Nephron (organoid): ENCODE results near the gene ZNF140.

ENCODE experiments used
- H3K27ac Mint-ChIP-seq, 3 experiments: 2 replicates each; pipeline ENCODE4 v1.8.0; 2020; ENCODE audit warnings: mixed read lengths in 3 of 3, mild to moderate bottlenecking in 2 of 3, moderate library complexity in 1 of 3
- H3K27me3 Mint-ChIP-seq: 2 replicates; pipeline ENCODE4 v1.8.0; 2021; ENCODE audit warnings: low read depth, mild to moderate bottlenecking, moderate library complexity, mixed read lengths
- H3K36me3 Mint-ChIP-seq: 2 replicates; pipeline ENCODE4 v1.8.0; 2020; ENCODE audit warnings: low read depth, mixed read lengths
- H3K4me1 Mint-ChIP-seq: 2 replicates; pipeline ENCODE4 v1.8.0; 2020; ENCODE audit warnings: mixed read lengths
- H3K4me3 Mint-ChIP-seq, 3 experiments: 2 replicates each; pipeline ENCODE4 v1.8.0; 2020; ENCODE audit warnings: mild to moderate bottlenecking in 3 of 3, mixed read lengths in 3 of 3, moderate library complexity in 2 of 3
- H3K9me3 Mint-ChIP-seq: 2 replicates; pipeline ENCODE4 v1.8.0; 2020; ENCODE audit warnings: mixed read lengths
- TF ChIP-seq, protein P1 (sequence below), 3 experiments: fragments of 200-600 bp; sonication (generic); IDR thresholded peaks; one replicate each; pipeline ENCODE4 v1.5.0; 2021; ENCODE audit warnings: antibody characterized with exemption in 3 of 3; ENCODE audit not compliant: unreplicated experiment in 3 of 3

ZNF140 gene

DNA sequence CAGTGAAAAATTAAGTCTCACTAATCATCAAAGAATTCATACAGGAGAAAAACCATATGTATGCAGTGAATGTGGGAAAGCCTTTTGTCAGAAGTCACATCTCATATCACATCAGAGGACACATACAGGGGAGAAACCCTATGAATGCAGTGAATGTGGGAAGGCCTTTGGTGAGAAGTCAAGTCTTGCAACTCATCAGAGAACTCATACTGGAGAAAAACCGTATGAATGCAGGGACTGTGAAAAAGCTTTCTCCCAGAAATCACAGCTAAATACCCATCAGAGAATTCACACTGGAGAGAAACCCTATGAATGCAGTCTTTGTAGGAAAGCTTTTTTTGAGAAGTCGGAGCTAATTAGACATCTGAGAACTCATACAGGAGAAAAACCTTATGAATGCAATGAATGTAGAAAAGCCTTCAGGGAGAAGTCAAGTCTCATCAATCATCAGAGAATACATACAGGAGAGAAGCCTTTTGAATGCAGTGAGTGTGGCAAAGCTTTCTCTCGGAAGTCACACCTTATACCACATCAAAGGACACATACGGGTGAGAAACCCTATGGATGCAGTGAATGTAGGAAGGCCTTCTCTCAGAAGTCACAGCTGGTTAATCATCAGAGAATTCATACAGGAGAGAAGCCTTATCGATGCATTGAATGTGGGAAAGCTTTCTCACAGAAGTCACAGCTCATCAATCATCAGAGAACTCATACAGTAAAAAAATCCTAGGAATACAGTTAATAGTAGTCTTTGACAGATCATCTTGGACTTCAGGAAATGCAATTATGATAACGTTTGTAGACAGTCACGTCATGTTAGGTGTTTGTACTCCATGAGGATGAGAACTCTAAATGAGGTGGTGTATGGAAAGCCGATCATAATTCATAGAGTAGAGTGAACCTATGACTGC, 22.3 kb upstream of the ZNF140 start:
- peaks cover 4% of the 10 kb centered on the region for H3K27me3 Mint-ChIP-seq
- H3K9me3 Mint-ChIP-seq: peaks cover 78% of the 10 kb centered on the region
- peaks cover 99% of the 10 kb centered on the region for H3K36me3 Mint-ChIP-seq
- no peak overlapping the region for H3K4me3 Mint-ChIP-seq
- H3K4me1 Mint-ChIP-seq: no peaks in the 10 kb centered on the region
- no peak overlapping the region for H3K27ac Mint-ChIP-seq
- TF ChIP-seq, protein P1, sequence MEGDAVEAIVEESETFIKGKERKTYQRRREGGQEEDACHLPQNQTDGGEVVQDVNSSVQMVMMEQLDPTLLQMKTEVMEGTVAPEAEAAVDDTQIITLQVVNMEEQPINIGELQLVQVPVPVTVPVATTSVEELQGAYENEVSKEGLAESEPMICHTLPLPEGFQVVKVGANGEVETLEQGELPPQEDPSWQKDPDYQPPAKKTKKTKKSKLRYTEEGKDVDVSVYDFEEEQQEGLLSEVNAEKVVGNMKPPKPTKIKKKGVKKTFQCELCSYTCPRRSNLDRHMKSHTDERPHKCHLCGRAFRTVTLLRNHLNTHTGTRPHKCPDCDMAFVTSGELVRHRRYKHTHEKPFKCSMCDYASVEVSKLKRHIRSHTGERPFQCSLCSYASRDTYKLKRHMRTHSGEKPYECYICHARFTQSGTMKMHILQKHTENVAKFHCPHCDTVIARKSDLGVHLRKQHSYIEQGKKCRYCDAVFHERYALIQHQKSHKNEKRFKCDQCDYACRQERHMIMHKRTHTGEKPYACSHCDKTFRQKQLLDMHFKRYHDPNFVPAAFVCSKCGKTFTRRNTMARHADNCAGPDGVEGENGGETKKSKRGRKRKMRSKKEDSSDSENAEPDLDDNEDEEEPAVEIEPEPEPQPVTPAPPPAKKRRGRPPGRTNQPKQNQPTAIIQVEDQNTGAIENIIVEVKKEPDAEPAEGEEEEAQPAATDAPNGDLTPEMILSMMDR (IDR thresholded peaks at IDR 0.05; ENCODE audit: unreplicated experiment in 3 of 3): no peak

DNA sequence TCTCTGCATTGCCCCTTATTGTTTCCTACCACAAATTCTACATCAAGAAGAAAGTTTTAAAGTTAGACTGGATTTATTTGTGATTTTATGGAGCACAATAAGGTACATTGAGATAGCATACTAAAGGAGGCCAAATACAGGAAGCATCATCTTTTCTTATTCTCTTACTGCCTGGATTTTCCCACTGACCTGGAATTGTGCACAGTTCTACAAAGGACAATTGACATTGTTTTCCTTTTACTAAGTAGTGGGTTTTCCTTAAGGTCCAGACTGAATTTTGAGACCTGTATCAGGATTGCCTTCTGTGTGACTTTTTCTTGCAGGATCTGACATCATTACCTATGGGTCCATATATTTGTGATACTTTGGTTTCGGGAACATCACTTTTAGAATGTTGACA, 18.8 kb upstream of the ZNF140 start:
- H3K9me3 Mint-ChIP-seq: peaks cover 86% of the 10 kb centered on the region
- H3K36me3 Mint-ChIP-seq: peaks cover 89% of the 10 kb centered on the region
- peaks cover 4% of the 10 kb centered on the region for H3K27me3 Mint-ChIP-seq
- no peaks in the 10 kb centered on the region for H3K4me1 Mint-ChIP-seq
- no peak overlapping the region for H3K4me3 Mint-ChIP-seq
- TF ChIP-seq, protein P1 (IDR thresholded peaks at IDR 0.05; ENCODE audit: unreplicated experiment in 3 of 3): no peak
- no peak overlapping the region for H3K27ac Mint-ChIP-seq

GRCh38 chr12:133063556-133063955, 17.2 kb upstream of the ZNF140 start:
- Mint-ChIP-seq H3K36me3 (peaks cover 73% of the 10 kb centered on the region), H3K27me3 (no peaks in the 10 kb centered on the region), H3K27ac (no peak overlapping the region), H3K4me3 (no peak overlapping the region), H3K4me1 (no peaks in the 10 kb centered on the region), H3K9me3 (peaks cover 81% of the 10 kb centered on the region)
- TF ChIP-seq, protein P1 (IDR thresholded peaks at IDR 0.05; ENCODE audit: unreplicated experiment in 3 of 3): no peak

DNA sequence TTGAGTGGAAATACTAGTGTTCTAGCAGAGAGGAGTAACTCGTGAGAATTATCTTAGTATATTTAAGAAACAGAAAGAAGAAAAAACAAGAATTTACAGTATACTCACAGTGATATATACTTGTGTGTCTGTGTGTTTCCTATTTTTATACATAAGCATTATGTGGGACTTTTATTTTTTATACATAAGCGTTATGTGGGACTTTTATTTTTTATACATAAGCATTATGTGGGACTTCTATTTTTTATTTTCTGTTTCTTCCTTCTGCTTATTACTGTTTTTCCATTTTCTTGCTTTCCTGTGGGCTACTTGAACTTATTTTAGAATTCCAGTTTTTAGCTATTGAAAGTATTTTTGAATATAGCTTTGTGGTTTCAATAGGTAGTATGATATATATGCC, 6.9 kb upstream of the ZNF140 start:
- TF ChIP-seq, protein P1 (IDR thresholded peaks at IDR 0.05; ENCODE audit: unreplicated experiment in 3 of 3): no peak
- Mint-ChIP-seq H3K27ac (no peak overlapping the region), H3K4me3 (no peak overlapping the region), H3K36me3 (peaks cover 20% of the 10 kb centered on the region), H3K27me3 (no peaks in the 10 kb centered on the region), H3K4me1 (no peaks in the 10 kb centered on the region), H3K9me3 (peaks cover 51% of the 10 kb centered on the region)

DNA sequence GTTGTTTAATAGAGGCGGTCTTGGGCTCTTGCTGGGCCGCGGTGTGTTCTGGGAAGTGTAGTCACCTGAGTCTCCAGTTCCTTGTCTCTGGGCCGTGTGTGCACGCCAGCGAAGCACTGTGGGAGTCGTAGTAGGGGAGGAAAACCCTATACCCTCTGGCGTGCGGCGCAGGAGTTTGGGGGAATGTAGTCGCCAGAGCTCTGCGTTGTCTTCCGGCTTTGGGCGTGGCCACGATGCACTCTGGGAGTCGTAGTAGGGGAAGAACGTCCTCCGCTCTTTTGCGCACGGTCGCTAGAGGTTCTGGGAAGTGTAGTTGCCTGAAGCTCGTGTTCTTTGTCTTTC, 726 bp upstream of the ZNF140 start:
- Mint-ChIP-seq H3K27ac (no peak overlapping the region), H3K36me3 (peaks cover 15% of the 10 kb centered on the region), H3K9me3 (peaks cover 58% of the 10 kb centered on the region), H3K27me3 (no peaks in the 10 kb centered on the region), H3K4me3 (no peak overlapping the region), H3K4me1 (no peaks in the 10 kb centered on the region)
- TF ChIP-seq, protein P1 (IDR thresholded peaks at IDR 0.05; ENCODE audit: unreplicated experiment in 3 of 3): no peak
